Stimulated activated CD4-positive, alpha-beta T cell treated with anti-CD3 and anti-CD28 coated beads, TNF-alpha, amount 100 ng/mL, for 4 hours (primary cell): ENCODE results near the gene NHSL2.
"Not testable (repeated sequence)": the region's sequence is repeated elsewhere in the genome, so short reads cannot be mapped to it uniquely, and the experiment has no call there.

Experiments
- DNase-seq, 3 experiments: peaks; one replicate each; pipeline ENCODE4 v3.0.0-alpha.2; 2020; ENCODE audit warnings: low read depth in 3 of 3

NHSL2 gene

GRCh38 chrX:72176289-72176688 is 265.6 kb downstream of the NHSL2 start:
- not testable (repeated sequence) for DNase-seq

- DNase-seq = no peak
These were observed 266.3 kb downstream of the NHSL2 start for GRCh38 chrX:72176981-72177380.

GRCh38 chrX:72180539-72180938 is 269.9 kb downstream of the NHSL2 start:
- DNase-seq = no peak

GRCh38 chrX:72181178-72182125 is 270.8 kb downstream of the NHSL2 start, which contains the start of gene PIN4:
TSS of gene PIN4 (plus strand) at chrX:72181757. CDS start at chrX:72181786, 29 bp downstream.
- DNase-seq = peak; percentile 46 to 62 (median 58)

- no peak for DNase-seq
These were observed 272.3 kb downstream of the NHSL2 start for GRCh38 chrX:72182924-72183323.

GRCh38 chrX:72201836-72202536 is 291.3 kb downstream of the NHSL2 start:
- no peak for DNase-seq
